H1 (cell line): ENCODE measurements around the gene B9D1. TPM values are rescaled to one million over a fixed set of nuclear protein-coding genes. Genes with fewer than 3 reads are reported as not detected.

ENCODE experiments used
- CTCF ChIA-PET: fragments of 300-600 bp; sonication (Branson Sonifier 250); formaldehyde crosslinking; loops from one replicate; lab custom pipeline; 2021; ENCODE audit not compliant: partially characterized antibody; lab: Charles Lee
- POLR2A ChIA-PET: fragments of 300-600 bp; sonication (Branson Sonifier 250); formaldehyde crosslinking; loops from one replicate; lab custom pipeline; 2021; ENCODE audit warnings: inconsistent platforms; ENCODE audit not compliant: partially characterized antibody; lab: Charles Lee
- DNase-seq, 2 experiments: peaks; one replicate each; pipeline versions ENCODE4 v3.0.0 to v3.0.0-alpha.2; 2010 to 2022; ENCODE audit warnings: low spot score in 2 of 2, low read depth in 1 of 2, mixed read lengths in 1 of 2
- FAIRE-seq: peaks from 2 replicates; lab custom pipeline; 2011; peaks lifted over from hg19 to GRCh38; lab: Jason Lieb, UNC
- H2AFZ ChIP-seq: 2 replicates; pipeline ENCODE4 v1.8.1; 2012; ENCODE audit warnings: low read length, inconsistent platforms
- H2AK5ac ChIP-seq: 2 replicates; pipeline ENCODE4 v1.6.1; 2013; ENCODE audit warnings: low read depth, low read length
- H2BK120ac ChIP-seq: replicated peaks from 2 replicates; pipeline ENCODE3; 2013; ENCODE audit warnings: low read depth, low read length, inconsistent platforms
- H2BK12ac ChIP-seq: 2 replicates; pipeline ENCODE4 v1.6.1; 2013; ENCODE audit warnings: low read depth, low read length
- H2BK15ac ChIP-seq: 2 replicates; pipeline ENCODE4 v1.6.1; 2013; ENCODE audit warnings: low read length
- H2BK20ac ChIP-seq: 2 replicates; pipeline ENCODE4 v1.6.1; 2013; ENCODE audit warnings: low read length
- H2BK5ac ChIP-seq: 2 replicates; pipeline ENCODE4 v1.6.1; 2013; ENCODE audit warnings: low read depth, low read length
- H3K14ac ChIP-seq: 2 replicates; pipeline ENCODE4 v1.6.1; 2013; ENCODE audit warnings: inconsistent platforms; ENCODE audit not compliant: insufficient read length
- H3K18ac ChIP-seq: 2 replicates; pipeline ENCODE4 v1.6.1; 2013; ENCODE audit warnings: low read length; ENCODE audit errors: extremely low read depth
- H3K23ac ChIP-seq: 2 replicates; pipeline ENCODE4 v1.6.1; 2013; ENCODE audit warnings: inconsistent platforms; ENCODE audit not compliant: insufficient read length
- H3K23me2 ChIP-seq: 2 replicates; pipeline ENCODE4 v1.6.1; 2013; ENCODE audit warnings: low read depth, low read length
- H3K27ac ChIP-seq: 2 replicates; pipeline ENCODE4 v1.6.1; 2011; ENCODE audit warnings: low read depth, low read length, inconsistent platforms
- H3K27me3 ChIP-seq, 4 experiments: replicated peaks in 1 of 4; 1 replicate in 1 of 4; 2 replicates in 3 of 4; pipeline versions ENCODE4 v1.6.1 to v1.8.1; 2011 to 2013; ENCODE audit warnings: low read length in 3 of 4, mild to moderate bottlenecking in 3 of 4, inconsistent platforms in 2 of 4, mixed read lengths in 2 of 4, moderate library complexity in 1 of 4; ENCODE audit not compliant: control insufficient read depth in 3 of 4, insufficient read depth in 3 of 4; ENCODE audit errors: extremely low read depth in 1 of 4
- H3K36me3 ChIP-seq, 4 experiments: 2 replicates each; pipeline versions ENCODE4 v1.6.1 to v1.8.1; 2011 to 2013; ENCODE audit warnings: mild to moderate bottlenecking in 4 of 4, low read length in 3 of 4, moderate library complexity in 2 of 4, control low read depth in 1 of 4, inconsistent platforms in 1 of 4; ENCODE audit not compliant: insufficient read depth in 4 of 4, control insufficient read depth in 2 of 4
- H3K4ac ChIP-seq: replicated peaks from 2 replicates; pipeline ENCODE3; 2013; ENCODE audit warnings: low read length, low read depth, mixed read lengths, inconsistent platforms; ENCODE audit not compliant: insufficient read length
- H3K4me1 ChIP-seq, 4 experiments: replicated peaks in 1 of 4; 1 replicate in 1 of 4; 2 replicates in 3 of 4; pipeline versions ENCODE4 v1.6.1 to v1.8.1; 2011 to 2013; ENCODE audit warnings: low read length in 3 of 4, inconsistent platforms in 2 of 4, mixed read lengths in 1 of 4; ENCODE audit not compliant: insufficient read depth in 4 of 4, control insufficient read depth in 3 of 4
- H3K4me2 ChIP-seq, 2 experiments: 2 replicates each; pipeline versions ENCODE4 v1.6.1 to v1.8.1; 2011 to 2013; ENCODE audit warnings: low read depth in 2 of 2, low read length in 2 of 2, control low read depth in 1 of 2, inconsistent platforms in 1 of 2, mild to moderate bottlenecking in 1 of 2; ENCODE audit not compliant: insufficient read depth in 1 of 2
- H3K4me3 ChIP-seq, 4 experiments: fragments of 200-600, 300-600 bp in 1 of 4; sonication (generic), shearing (Covaris generic), sonication (Bioruptor Twin) in 1 of 4; 2 replicates each; pipeline versions ENCODE4 v1.5.1 to v1.8.1; 2011 to 2016; ENCODE audit warnings: low read length in 4 of 4, low read depth in 3 of 4, control low read depth in 2 of 4, inconsistent platforms in 2 of 4, mild to moderate bottlenecking in 2 of 4, mixed read lengths in 1 of 4, moderate library complexity in 1 of 4; ENCODE audit not compliant: insufficient read depth in 2 of 4; ENCODE audit errors: extremely low read depth in 1 of 4
- H3K56ac ChIP-seq: replicated peaks from 2 replicates; pipeline ENCODE3; 2013; ENCODE audit warnings: low read depth, mild to moderate bottlenecking, mixed read lengths, low read length, inconsistent platforms; ENCODE audit not compliant: insufficient read length
- H3K79me1 ChIP-seq: 2 replicates; pipeline ENCODE4 v1.6.1; 2013; ENCODE audit warnings: low read depth, low read length, control low read depth
- H3K79me2 ChIP-seq, 2 experiments: 2 replicates each; pipeline versions ENCODE4 v1.6.1 to v1.8.1; 2012 to 2013; ENCODE audit warnings: low read length in 2 of 2, mild to moderate bottlenecking in 2 of 2, inconsistent platforms in 1 of 2; ENCODE audit not compliant: insufficient read depth in 2 of 2, control insufficient read depth in 1 of 2
- H3K9ac ChIP-seq, 4 experiments: replicated peaks in 1 of 4; 1 replicate in 1 of 4; 2 replicates in 3 of 4; pipeline versions ENCODE4 v1.6.1 to v1.8.1; 2011 to 2013; ENCODE audit warnings: low read depth in 3 of 4, low read length in 3 of 4, control low read depth in 2 of 4, mild to moderate bottlenecking in 2 of 4, moderate library complexity in 2 of 4, inconsistent platforms in 1 of 4; ENCODE audit errors: extremely low read depth in 1 of 4
- H3K9me3 ChIP-seq, 2 experiments: 2 replicates each; pipeline versions ENCODE4 v1.6.1 to v1.8.1; 2012 to 2013; ENCODE audit warnings: mild to moderate bottlenecking in 2 of 2, moderate library complexity in 2 of 2, control low read depth in 1 of 2, inconsistent platforms in 1 of 2, low read depth in 1 of 2, low read length in 1 of 2, mixed read lengths in 1 of 2; ENCODE audit not compliant: insufficient read depth in 2 of 2
- H4K20me1 ChIP-seq, 2 experiments: replicated peaks in 1 of 2; 2 replicates each; pipeline versions ENCODE3 to v1.8.1; 2011 to 2013; ENCODE audit warnings: inconsistent platforms in 2 of 2, low read length in 2 of 2, mild to moderate bottlenecking in 1 of 2; ENCODE audit not compliant: insufficient read depth in 2 of 2, control insufficient read depth in 1 of 2
- H4K5ac ChIP-seq: 2 replicates; pipeline ENCODE4 v1.6.1; 2013; ENCODE audit warnings: low read length, low read depth, mixed read lengths, inconsistent platforms; ENCODE audit not compliant: insufficient read length
- H4K8ac ChIP-seq: 2 replicates; pipeline ENCODE4 v1.8.0; 2013; ENCODE audit warnings: mild to moderate bottlenecking, moderate library complexity, low read length, inconsistent platforms; ENCODE audit not compliant: insufficient read depth; ENCODE audit errors: extremely low read depth
- H4K91ac ChIP-seq: replicated peaks from 2 replicates; pipeline ENCODE3; 2013; ENCODE audit warnings: low read length, mixed read lengths, inconsistent platforms; ENCODE audit not compliant: insufficient read length
- CEBPB ChIP-seq: IDR thresholded peaks from 2 replicates; pipeline ENCODE4 v1.6.1; 2012; ENCODE audit warnings: low read depth, low read length
- CHD1 ChIP-seq: IDR thresholded peaks from 2 replicates; pipeline ENCODE4 v1.6.1; 2012; ENCODE audit warnings: low read depth, low read length, improper control_type of control experiment
- KDM4A ChIP-seq: IDR thresholded peaks from one replicate; pipeline ENCODE4 v1.7.1; 2012; ENCODE audit warnings: low read depth, mild to moderate bottlenecking, moderate library complexity, low read length, inconsistent platforms; ENCODE audit not compliant: severe bottlenecking
- POLR2A ChIP-seq, 2 experiments: IDR thresholded peaks; 1 replicate in 1 of 2; 2 replicates in 1 of 2; pipeline ENCODE4 v1.6.1; 2011; ENCODE audit warnings: low read depth in 2 of 2, low read length in 2 of 2, mild to moderate bottlenecking in 2 of 2; ENCODE audit errors: control extremely low read depth in 1 of 2
- SAP30 ChIP-seq: fragments of 300-600 bp; sonication (generic); IDR thresholded peaks from 2 replicates; pipeline ENCODE4 v1.7.1; 2012; ENCODE audit warnings: low read length, moderate library complexity, mild to moderate bottlenecking, inconsistent platforms; ENCODE audit not compliant: insufficient read depth, insufficient replicate concordance
- SIX5 ChIP-seq: IDR thresholded peaks from 2 replicates; pipeline ENCODE4 v1.6.1; 2011; ENCODE audit warnings: mild to moderate bottlenecking, low read depth, low read length
- TAF1 ChIP-seq: IDR thresholded peaks from 2 replicates; pipeline ENCODE4 v1.6.1; 2011; ENCODE audit warnings: mild to moderate bottlenecking, low read depth, low read length
- WGBS, 2 experiments: shearing (Covaris generic) in 1 of 2; methylation state at CpG; one replicate each; pipeline versions ENCODE4 v1.1.6 to v1.1.7; 2013 to 2015; ENCODE audit warnings: low lambda C conversion rate in 2 of 2, mixed read lengths in 2 of 2, inconsistent platforms in 1 of 2, low coverage in 1 of 2, missing lambda C conversion rate in 1 of 2; ENCODE audit not compliant: insufficient replicate concordance in 2 of 2, insufficient coverage in 1 of 2, insufficient read length in 1 of 2; ENCODE audit errors: extremely low coverage in 1 of 2, missing lambda C conversion rate in 1 of 2; 5-methylcytosine and 5-hydroxymethylcytosine counted together
- polyA plus RNA-seq, 7 experiments: library from polyadenylated mRNA; depleted of rRNA in 3 of 7; stranded (reverse) in 5 of 7; unstranded in 2 of 7; fragments of >200 nt in 5 of 7; fragments of 200-250 nt in 2 of 7; gene quantifications; 1 replicate in 5 of 7; 2 replicates in 1 of 7; 4 replicates in 1 of 7; pipeline versions ENCODE4 v1.2.1 to v1.2.3, GENCODE V29; 2011 to 2013; ENCODE audit warnings: missing spikeins in 2 of 7, mixed read lengths in 2 of 7
- total RNA-seq: library from RNA; stranded (reverse); fragmentation: NEBNext Ultra II Directional; extraction: Animal tissue kit (Norgen Biotek cat#: 25700); gene quantifications from 2 replicates; pipeline ENCODE4 v1.2.1, GENCODE V29; 2021
- TF ChIP-seq, protein P1 (sequence below): IDR thresholded peaks from 2 replicates; pipeline ENCODE4 v1.6.1; 2011; ENCODE audit warnings: low read length, improper control_type of control experiment
- TF ChIP-seq, protein P2 (sequence below): IDR thresholded peaks from 2 replicates; pipeline ENCODE4 v1.6.1; 2012; ENCODE audit warnings: low read length, inconsistent platforms

B9D1 gene
- total and polyA plus RNA-seq, 2 of the 8 experiments (the other 6 are each of a cell fraction or from before 2014, with no cell fraction given), result 24.6 to 65.7 TPM

DNA sequence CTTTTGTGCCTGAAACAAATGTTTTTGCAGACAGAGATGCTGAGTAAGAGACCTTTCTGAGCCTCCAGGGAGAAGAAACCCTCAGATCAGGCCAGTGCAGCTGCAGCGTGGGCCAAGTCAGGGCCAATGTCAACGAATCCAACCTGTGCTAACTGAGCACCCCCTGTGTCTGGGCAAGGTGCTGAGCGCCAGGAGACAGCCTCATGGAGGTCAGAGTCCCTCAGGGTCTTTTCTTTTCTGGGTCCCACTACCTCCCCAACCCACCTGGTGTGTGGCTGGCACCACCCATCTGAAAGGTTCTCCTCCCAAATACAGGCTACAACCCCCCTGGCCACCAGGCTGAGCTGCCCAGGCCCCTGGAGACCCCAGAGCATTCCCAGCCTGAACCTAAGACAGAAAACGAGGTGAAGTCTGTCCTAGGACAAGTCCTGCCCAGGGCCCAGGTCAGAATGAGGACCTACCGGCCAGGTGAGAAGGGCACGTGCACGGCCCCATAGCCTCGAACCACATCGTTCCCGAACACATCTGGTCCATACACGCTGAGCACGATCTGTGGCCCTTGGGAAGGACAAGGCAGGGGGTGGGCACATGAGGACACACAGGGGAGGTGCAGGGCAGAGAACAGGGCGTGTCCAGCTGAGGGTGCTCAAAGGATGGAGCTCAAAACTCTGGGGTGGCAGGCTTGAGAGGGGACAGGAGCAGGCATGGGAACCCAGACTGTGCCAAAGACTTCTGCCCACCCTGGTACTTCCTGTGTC, 15.0 kb downstream of the B9D1 start:
- Histone ChIP-seq H4K8ac (peak overlapping the region; percentile 51), H3K23me2 (no peaks in the 10 kb centered on the region), H2BK20ac (no peak overlapping the region), H3K79me1 (no peaks in the 10 kb centered on the region), H3K4me3 (no peak overlapping the region), H2AK5ac (no peak overlapping the region), H3K23ac (no peak overlapping the region), H3K4ac (no peak overlapping the region), H3K9ac (no peak overlapping the region), H3K9me3 (no peaks in the 10 kb centered on the region), H4K5ac (no peak overlapping the region), H2BK12ac (0 out of 2 replicates have a peak overlapping the region, but pooled peaks have one; percentile 27), H3K18ac (no peak overlapping the region), H2AFZ (no peak overlapping the region), H3K27ac (no peak overlapping the region; the same call in 1 of the 2 replicates), H4K91ac (no peak overlapping the region), H2BK5ac (peak overlapping the region; percentile 56; the same call in 1 of the 2 replicates), H3K27me3 (no peaks in the 10 kb centered on the region), H3K79me2 (no peaks in the 10 kb centered on the region), H3K56ac (no peak overlapping the region), H2BK120ac (peak overlapping the region; percentile 31), H4K20me1 (peaks cover 0 to 1% of the 10 kb centered on the region in 2 experiments), H3K4me1 (peaks cover 0 to 2% (median under 1%) of the 10 kb centered on the region in 4 experiments; a peak in 1 of 7 replicates), H3K14ac (no peak overlapping the region), H2BK15ac (peak overlapping the region; percentile 31; the same call in 1 of the 2 replicates), H3K36me3 (peaks cover 0 to 5% (median 2%) of the 10 kb centered on the region in 4 experiments; a peak in 2 of 8 replicates), H3K4me2 (no peak overlapping the region)
- POLR2A ChIA-PET, result interaction anchor here (1.0 to 1.6 kb wide), 2 partner anchors 15 to 30 kb away, joined by 4 read pairs; partner anchors contain the start of genes B9D1 and MAPK7
- DNase-seq (no peak), FAIRE-seq (no peak)
- CTCF ChIA-PET, result interaction anchor here (0.9 to 1.6 kb wide), 4 partner anchors 10 to 415 kb away, joined by 3 to 7 read pairs (median 4); partner anchors contain the start of gene B9D1
- 91% methylated on average over 13 of the region's 13 CpGs; no CpG with 5 or more reads in 1 of the 2 experiments for WGBS, 2 experiments
- TF ChIP-seq SAP30 (no peak), POLR2A (IDR thresholded peaks at IDR 0.05; ENCODE audit: control extremely low read depth in 1 of 2, low read depth in 2 of 2, low read length in 2 of 2) (no peak), CEBPB (no peak), KDM4A (no peak), CHD1 (no peak), TAF1 (no peak), SIX5 (no peak)
- TF ChIP-seq, protein P1, sequence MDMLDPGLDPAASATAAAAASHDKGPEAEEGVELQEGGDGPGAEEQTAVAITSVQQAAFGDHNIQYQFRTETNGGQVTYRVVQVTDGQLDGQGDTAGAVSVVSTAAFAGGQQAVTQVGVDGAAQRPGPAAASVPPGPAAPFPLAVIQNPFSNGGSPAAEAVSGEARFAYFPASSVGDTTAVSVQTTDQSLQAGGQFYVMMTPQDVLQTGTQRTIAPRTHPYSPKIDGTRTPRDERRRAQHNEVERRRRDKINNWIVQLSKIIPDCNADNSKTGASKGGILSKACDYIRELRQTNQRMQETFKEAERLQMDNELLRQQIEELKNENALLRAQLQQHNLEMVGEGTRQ, result no peak
- TF ChIP-seq, protein P2, sequence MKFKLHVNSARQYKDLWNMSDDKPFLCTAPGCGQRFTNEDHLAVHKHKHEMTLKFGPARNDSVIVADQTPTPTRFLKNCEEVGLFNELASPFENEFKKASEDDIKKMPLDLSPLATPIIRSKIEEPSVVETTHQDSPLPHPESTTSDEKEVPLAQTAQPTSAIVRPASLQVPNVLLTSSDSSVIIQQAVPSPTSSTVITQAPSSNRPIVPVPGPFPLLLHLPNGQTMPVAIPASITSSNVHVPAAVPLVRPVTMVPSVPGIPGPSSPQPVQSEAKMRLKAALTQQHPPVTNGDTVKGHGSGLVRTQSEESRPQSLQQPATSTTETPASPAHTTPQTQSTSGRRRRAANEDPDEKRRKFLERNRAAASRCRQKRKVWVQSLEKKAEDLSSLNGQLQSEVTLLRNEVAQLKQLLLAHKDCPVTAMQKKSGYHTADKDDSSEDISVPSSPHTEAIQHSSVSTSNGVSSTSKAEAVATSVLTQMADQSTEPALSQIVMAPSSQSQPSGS, result no peak
